Measurements from ENCODE around the gene PAX8. TPM values are rescaled to one million over a fixed set of nuclear protein-coding genes. Genes with fewer than 3 reads are reported as not detected.
A peak's percentile ranks its signal among the peaks of the same experiment; 100 is the strongest.

Gene PAX8
- total and polyA plus RNA-seq, 2 of the 13 experiments (the other 11 are each of a cell fraction or from before 2014, with no cell fraction given) = 1.5 to 8.8 TPM

- TF ChIP-seq ZNF513 (CRISPR knock-in tag; conservative IDR thresholded peaks at IDR 0.05) = no peak
- TF ChIP-seq ATF7 (IDR thresholded peaks at IDR 0.05) = peak; percentile 60; the same call in 1 of the 2 replicates
- TF ChIP-seq ATF7 (CRISPR knock-in tag; IDR thresholded peaks at IDR 0.05) = no peak
- TF ChIP-seq, protein P1, sequence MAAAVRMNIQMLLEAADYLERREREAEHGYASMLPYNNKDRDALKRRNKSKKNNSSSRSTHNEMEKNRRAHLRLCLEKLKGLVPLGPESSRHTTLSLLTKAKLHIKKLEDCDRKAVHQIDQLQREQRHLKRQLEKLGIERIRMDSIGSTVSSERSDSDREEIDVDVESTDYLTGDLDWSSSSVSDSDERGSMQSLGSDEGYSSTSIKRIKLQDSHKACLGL (CRISPR knock-in tag; IDR thresholded peaks at IDR 0.05) = no peak
- no peak for TF ChIP-seq NFIC (IDR thresholded peaks at IDR 0.05; ENCODE audit: low read length)
- no peak for TF ChIP-seq GATAD1 (CRISPR knock-in tag; IDR thresholded peaks at IDR 0.05)
- TF ChIP-seq ZNF737 (CRISPR knock-in tag; IDR thresholded peaks at IDR 0.05; ENCODE audit: borderline replicate concordance) = no peak
- TF ChIP-seq ZNF367 (CRISPR knock-in tag; IDR thresholded peaks at IDR 0.05; ENCODE audit: borderline replicate concordance) = no peak
These were observed 52.3 kb downstream of the PAX8 start (continued) for GRCh38 chr2:113226462-113226861.

GRCh38 chr2:113225263-113226259, 53.2 kb downstream of the PAX8 start:
- ATAC-seq (peak; percentile 60), FAIRE-seq (no peak), DNase-seq (ENCODE audit: low spot score) (no peak)
- ChIA-PET POLR2A (interaction anchor here (0.8 kb wide), 1 partner anchor 8 kb away, joined by 3 read pairs; no protein-coding TSS in a partner anchor), CTCF (ENCODE audit: low intra/inter-chr PET ratio, low total read pairs) (no interaction called here)
- in situ Hi-C loops (cut with HindIII; ENCODE audit: extremely low pct_ligation_motif_present, low pct_unique_long_range_greater_than_20kb) (no loop called here), intact Hi-C loops (cut with micrococcal nuclease; ENCODE audit: unreplicated experiment) (no loop called here)
- Histone ChIP-seq H2AFZ (ENCODE audit: low read length) (no peak overlapping the region), H3K27ac (ENCODE audit: extremely low read length, insufficient read depth, low read length) (no peak overlapping the region), H3K9ac (ENCODE audit: insufficient read depth, low read depth, low read length) (peak overlapping the region; percentile 27; the same call in 1 of the 2 replicates), H3K4me2 (ENCODE audit: low read depth, low read length) (peak overlapping the region; percentile 37), H3K79me2 (ENCODE audit: insufficient read depth, low read length) (no peaks in the 10 kb centered on the region), H3K27me3 (ENCODE audit: control insufficient read depth in 1 of 2, insufficient read depth in 2 of 2, low read length in 2 of 2) (0 out of 5 replicates have a peak, but pooled peaks cover 0 to 5% of the 10 kb centered on the region in 2 experiments), H3K9me3 (ENCODE audit: low read length) (no peaks in the 10 kb centered on the region), H3K36me3 (replicated peaks in 1 of 2; ENCODE audit: control insufficient read depth in 1 of 2, insufficient read depth in 2 of 2, low read length in 2 of 2) (no peaks in the 10 kb centered on the region), H3K4me3 (replicated peaks in 1 of 3; ENCODE audit: insufficient read depth in 1 of 3, low read depth in 2 of 3, low read length in 3 of 3) (peak overlapping the region in 1 of 3 experiments; percentile 17; a peak in 1 of 6 replicates), H3K4me1 (ENCODE audit: insufficient read depth, low read length) (peaks cover 57% of the 10 kb centered on the region), H4K20me1 (ENCODE audit: insufficient read depth, low read length) (no peaks in the 10 kb centered on the region)
- 17% methylated on average over 12 of the region's 12 CpGs for WGBS (ENCODE audit: low lambda C conversion rate)
- no TSS peak for BruUV-seq (replicated peaks)
- TF ChIP-seq GTF3A (CRISPR knock-in tag; conservative IDR thresholded peaks at IDR 0.05) (no peak), MAFF (IDR thresholded peaks at IDR 0.05; ENCODE audit: low read depth, low read length) (peak; percentile 90), RFX5 (IDR thresholded peaks at IDR 0.05; ENCODE audit: low read depth, low read length) (0 out of 2 replicates have a peak, but pooled peaks have one; percentile 35), MIER3 (CRISPR knock-in tag; IDR thresholded peaks at IDR 0.05; ENCODE audit: borderline replicate concordance) (no peak), HNRNPL (IDR thresholded peaks at IDR 0.05; ENCODE audit: low read depth, low read length) (peak; percentile 63; the same call in 1 of the 2 replicates), MED13 (CRISPR knock-in tag; IDR thresholded peaks at IDR 0.05) (no peak), MAFK (conservative IDR thresholded peaks at IDR 0.05 in 1 of 2, IDR thresholded peaks at IDR 0.05 in 1 of 2; ENCODE audit: low read length in 2 of 2) (peak; percentile 92 to 96)
- TF ChIP-seq, protein P2, sequence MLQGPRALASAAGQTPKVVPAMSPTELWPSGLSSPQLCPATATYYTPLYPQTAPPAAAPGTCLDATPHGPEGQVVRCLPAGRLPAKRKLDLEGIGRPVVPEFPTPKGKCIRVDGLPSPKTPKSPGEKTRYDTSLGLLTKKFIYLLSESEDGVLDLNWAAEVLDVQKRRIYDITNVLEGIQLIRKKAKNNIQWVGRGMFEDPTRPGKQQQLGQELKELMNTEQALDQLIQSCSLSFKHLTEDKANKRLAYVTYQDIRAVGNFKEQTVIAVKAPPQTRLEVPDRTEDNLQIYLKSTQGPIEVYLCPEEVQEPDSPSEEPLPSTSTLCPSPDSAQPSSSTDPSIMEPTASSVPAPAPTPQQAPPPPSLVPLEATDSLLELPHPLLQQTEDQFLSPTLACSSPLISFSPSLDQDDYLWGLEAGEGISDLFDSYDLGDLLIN (CRISPR knock-in tag; IDR thresholded peaks at IDR 0.05; ENCODE audit: borderline replicate concordance) = no peak
- TF ChIP-seq, protein P3, sequence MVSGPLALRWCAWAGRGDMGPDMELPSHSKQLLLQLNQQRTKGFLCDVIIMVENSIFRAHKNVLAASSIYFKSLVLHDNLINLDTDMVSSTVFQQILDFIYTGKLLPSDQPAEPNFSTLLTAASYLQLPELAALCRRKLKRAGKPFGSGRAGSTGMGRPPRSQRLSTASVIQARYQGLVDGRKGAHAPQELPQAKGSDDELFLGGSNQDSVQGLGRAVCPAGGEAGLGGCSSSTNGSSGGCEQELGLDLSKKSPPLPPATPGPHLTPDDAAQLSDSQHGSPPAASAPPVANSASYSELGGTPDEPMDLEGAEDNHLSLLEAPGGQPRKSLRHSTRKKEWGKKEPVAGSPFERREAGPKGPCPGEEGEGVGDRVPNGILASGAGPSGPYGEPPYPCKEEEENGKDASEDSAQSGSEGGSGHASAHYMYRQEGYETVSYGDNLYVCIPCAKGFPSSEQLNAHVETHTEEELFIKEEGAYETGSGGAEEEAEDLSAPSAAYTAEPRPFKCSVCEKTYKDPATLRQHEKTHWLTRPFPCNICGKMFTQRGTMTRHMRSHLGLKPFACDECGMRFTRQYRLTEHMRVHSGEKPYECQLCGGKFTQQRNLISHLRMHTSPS (CRISPR knock-in tag; IDR thresholded peaks at IDR 0.05; ENCODE audit: low read depth) = 0 out of 2 replicates have a peak, but pooled peaks have one; percentile 52
